SU-DHL-6 (cell line): ENCODE measurements around the gene GALNT17.

Experiments used
- CTCF ChIP-seq: fragments of 200-600 bp; sonication (generic); IDR thresholded peaks from one replicate; pipeline ENCODE4 v1.5.1; 2017; ENCODE audit warnings: antibody characterized with exemption, mild to moderate bottlenecking, low read length, moderate library complexity; ENCODE audit not compliant: insufficient read depth, poor library complexity, severe bottlenecking
- EZH2phosphoT487 ChIP-seq: fragments of 200-600 bp; sonication (generic), shearing (Covaris generic); conservative IDR thresholded peaks from 2 replicates; pipeline ENCODE4 v1.6.1; 2018; ENCODE audit warnings: mild to moderate bottlenecking, antibody characterized with exemption, low read length, moderate library complexity, mixed read lengths

DNA sequence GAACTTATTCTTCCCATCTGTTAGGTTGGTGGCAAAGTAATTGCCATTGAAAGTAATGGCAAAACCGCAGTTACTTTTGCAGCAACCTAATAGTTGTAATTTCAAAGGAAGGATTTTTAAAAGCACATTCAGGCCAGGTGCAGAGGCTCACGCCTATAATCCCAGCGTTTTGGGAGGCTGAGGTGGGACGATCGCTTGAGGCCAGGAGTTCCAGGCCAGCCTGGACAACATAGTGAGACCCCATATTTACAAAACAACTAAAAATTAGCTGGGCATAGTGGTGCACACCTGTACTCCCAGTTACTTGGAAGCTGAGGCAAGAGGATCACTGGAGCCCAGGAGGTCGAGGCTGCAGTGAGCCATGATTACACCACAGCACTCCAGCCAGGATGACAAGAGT lies 374.9 kb downstream of the GALNT17 start:
- TF ChIP-seq CTCF (no peak), EZH2phosphoT487 (no peak)
